ENCODE results near the gene CTIF.

CTIF gene

DNA sequence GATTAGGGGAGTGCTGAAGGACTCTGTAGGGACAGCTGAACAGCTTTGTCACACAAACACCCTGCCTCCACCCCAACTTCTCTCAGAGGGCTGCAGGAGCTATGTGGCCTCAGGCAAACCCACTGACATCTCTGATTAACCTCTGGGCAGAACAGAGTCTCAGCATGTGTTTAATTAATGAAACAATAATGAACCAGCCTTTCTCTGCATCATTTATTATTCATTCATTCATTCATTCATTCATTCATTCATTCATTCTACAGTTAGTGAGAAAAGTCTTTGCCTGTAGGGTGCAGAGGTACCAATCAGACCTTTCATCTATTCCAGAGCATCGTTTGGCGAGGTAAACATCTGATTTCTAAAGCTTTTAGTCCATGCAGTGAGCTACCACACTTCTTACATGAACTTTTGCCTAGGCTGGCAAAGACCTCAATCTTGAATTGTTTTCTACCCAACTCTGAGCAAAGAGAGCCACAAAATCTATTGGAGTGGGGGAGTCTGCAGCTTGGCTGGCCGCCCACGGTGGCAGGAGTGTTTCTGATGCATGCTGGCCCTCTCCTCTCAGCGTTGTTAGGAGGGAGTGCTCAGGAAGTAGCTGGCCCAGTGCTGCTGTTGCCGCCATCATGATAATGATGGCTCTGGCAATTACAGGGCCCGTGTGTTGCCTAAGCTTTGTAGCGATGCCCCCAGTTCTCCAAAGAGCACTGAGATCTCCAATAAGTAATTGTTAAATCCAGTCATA is 213.1 kb downstream of the CTIF start:
- Histone ChIP-seq H4K91ac (ENCODE audit: low read length) (no peak overlapping the region), H2BK15ac (ENCODE audit: low read depth, poor library complexity, severe bottlenecking) (no peak overlapping the region), H4K8ac (ENCODE audit: low read length) (no peak overlapping the region), H3K4me1 (ENCODE audit: control insufficient read depth, insufficient read depth, low read depth, low read length) (peaks cover 25% of the 10 kb centered on the region), H3K27me3 (ENCODE audit: control insufficient read depth in 1 of 2, insufficient read depth in 1 of 2, low read length in 2 of 2) (no peaks in the 10 kb centered on the region), H2BK5ac (ENCODE audit: low read depth, low read length, poor library complexity, severe bottlenecking) (no peak overlapping the region), H2AK5ac (ENCODE audit: low read length, severe bottlenecking) (peak overlapping the region; percentile 60), H3K79me1 (replicated peaks; ENCODE audit: low read length, poor library complexity, severe bottlenecking) (peaks cover 27% of the 10 kb centered on the region), H2AFZ (ENCODE audit: low read depth, low read length) (no peak overlapping the region), H3K9me3 (ENCODE audit: control insufficient read depth, low read length) (peaks cover 3% of the 10 kb centered on the region), H3K4me2 (ENCODE audit: low read length, poor library complexity, severe bottlenecking) (no peak overlapping the region), H2BK120ac (ENCODE audit: low read depth, low read length) (no peak overlapping the region), H3K4me3 (ENCODE audit: insufficient read depth in 1 of 2, low read depth in 1 of 2, low read length in 2 of 2) (no peak overlapping the region), H3K23ac (ENCODE audit: low read length in 2 of 2) (no peak overlapping the region), H3K4ac (ENCODE audit: low read depth in 1 of 2, low read length in 2 of 2) (no peak overlapping the region), H3K18ac (ENCODE audit: low read depth in 1 of 2, low read length in 2 of 2) (no peak overlapping the region), H3K9ac (ENCODE audit: low read length) (no peak overlapping the region), H2BK12ac (ENCODE audit: low read length in 2 of 2) (no peak overlapping the region), H3K36me3 (ENCODE audit: control insufficient read depth in 1 of 2, insufficient read depth in 2 of 2, low read depth in 1 of 2, low read length in 2 of 2) (peaks cover 3 to 18% of the 10 kb centered on the region in 2 experiments), H3K14ac (ENCODE audit: low read length in 2 of 2) (no peak overlapping the region), H3K27ac (ENCODE audit: low read length, poor library complexity, severe bottlenecking) (no peak overlapping the region)
- 87% methylated on average over 8 of the region's 8 CpGs for WGBS
- DNase-seq: no peak

DNA sequence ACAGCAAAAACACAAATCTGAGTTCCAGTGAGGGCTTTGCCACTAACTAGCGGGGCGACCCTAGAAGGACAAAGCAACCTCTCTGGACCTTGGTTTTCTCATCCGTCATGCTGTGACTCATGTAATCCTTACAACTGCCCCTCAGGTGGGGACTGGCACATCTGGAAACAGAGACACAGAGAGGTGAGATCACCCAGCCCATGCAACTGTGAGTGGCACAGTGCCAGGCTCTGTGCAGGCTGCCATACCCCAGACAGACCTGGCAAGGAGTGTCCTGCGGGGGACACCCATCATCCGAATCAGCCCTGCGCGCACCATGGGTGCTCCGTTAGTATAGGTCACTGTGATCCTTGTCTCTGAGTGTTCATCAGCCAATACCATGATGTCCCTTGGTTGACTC is 213.6 kb downstream of the CTIF start:
- no peak overlapping the region for H3K4me2 ChIP-seq (ENCODE audit: low read length, poor library complexity, severe bottlenecking)
- WGBS: 97% methylated on average over 8 of the region's 8 CpGs
- peaks cover 27% of the 10 kb centered on the region for H3K79me1 ChIP-seq (replicated peaks; ENCODE audit: low read length, poor library complexity, severe bottlenecking)
- H3K36me3 ChIP-seq (ENCODE audit: control insufficient read depth in 1 of 2, insufficient read depth in 2 of 2, low read depth in 1 of 2, low read length in 2 of 2): peaks cover 3 to 18% of the 10 kb centered on the region in 2 experiments
- peaks cover 6% of the 10 kb centered on the region for H3K9me3 ChIP-seq (ENCODE audit: control insufficient read depth, low read length)
- no peak overlapping the region for H2AFZ ChIP-seq (ENCODE audit: low read depth, low read length)
- H2BK15ac ChIP-seq (ENCODE audit: low read depth, poor library complexity, severe bottlenecking): no peak overlapping the region
- H4K8ac ChIP-seq (ENCODE audit: low read length): no peak overlapping the region
- peaks cover 25% of the 10 kb centered on the region for H3K4me1 ChIP-seq (ENCODE audit: control insufficient read depth, insufficient read depth, low read depth, low read length)
- H3K27ac ChIP-seq (ENCODE audit: low read length, poor library complexity, severe bottlenecking): no peak overlapping the region
- H3K14ac ChIP-seq (ENCODE audit: low read length in 2 of 2): no peak overlapping the region
- no peak overlapping the region for H3K9ac ChIP-seq (ENCODE audit: low read length)
- H3K23ac ChIP-seq (ENCODE audit: low read length in 2 of 2): no peak overlapping the region
- no peak overlapping the region for H2AK5ac ChIP-seq (ENCODE audit: low read length, severe bottlenecking)
- no peak overlapping the region for H3K4me3 ChIP-seq (ENCODE audit: insufficient read depth in 1 of 2, low read depth in 1 of 2, low read length in 2 of 2)
- no peak overlapping the region for H2BK5ac ChIP-seq (ENCODE audit: low read depth, low read length, poor library complexity, severe bottlenecking)
- no peak overlapping the region for H2BK120ac ChIP-seq (ENCODE audit: low read depth, low read length)
- no peak overlapping the region for H4K91ac ChIP-seq (ENCODE audit: low read length)
- no peak overlapping the region for H3K18ac ChIP-seq (ENCODE audit: low read depth in 1 of 2, low read length in 2 of 2)
- H3K4ac ChIP-seq (ENCODE audit: low read depth in 1 of 2, low read length in 2 of 2): no peak overlapping the region
- no peaks in the 10 kb centered on the region for H3K27me3 ChIP-seq (ENCODE audit: control insufficient read depth in 1 of 2, insufficient read depth in 1 of 2, low read length in 2 of 2)
- DNase-seq: no peak
- no peak overlapping the region for H2BK12ac ChIP-seq (ENCODE audit: low read length in 2 of 2)

DNA sequence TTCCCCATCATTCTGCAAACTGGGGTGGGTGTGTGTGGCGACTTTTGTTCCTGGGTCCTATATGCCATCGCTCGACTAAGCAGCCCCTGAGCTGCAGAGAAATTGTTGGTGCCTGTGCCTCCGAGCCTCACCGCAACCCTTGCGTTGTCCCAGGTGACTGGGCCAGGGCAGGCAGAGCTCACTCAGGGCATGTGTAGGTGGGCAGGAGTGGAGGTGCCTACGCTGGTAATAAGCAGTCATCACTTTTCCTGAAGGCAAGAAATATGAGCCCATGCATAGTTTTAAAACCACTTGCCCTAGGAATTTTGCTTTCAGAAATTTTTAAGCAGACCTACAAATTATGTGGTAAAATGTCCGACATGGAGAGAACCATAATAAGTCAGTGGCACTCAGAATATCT is 214.1 kb downstream of the CTIF start:
- DNase-seq: no peak
- H3K4me1 ChIP-seq (ENCODE audit: control insufficient read depth, insufficient read depth, low read depth, low read length): peaks cover 25% of the 10 kb centered on the region
- no peak overlapping the region for H3K23ac ChIP-seq (ENCODE audit: low read length in 2 of 2)
- no peak overlapping the region for H2BK120ac ChIP-seq (ENCODE audit: low read depth, low read length)
- no peaks in the 10 kb centered on the region for H3K27me3 ChIP-seq (ENCODE audit: control insufficient read depth in 1 of 2, insufficient read depth in 1 of 2, low read length in 2 of 2)
- no peak overlapping the region for H3K14ac ChIP-seq (ENCODE audit: low read length in 2 of 2)
- H4K8ac ChIP-seq (ENCODE audit: low read length): no peak overlapping the region
- no peak overlapping the region for H2BK5ac ChIP-seq (ENCODE audit: low read depth, low read length, poor library complexity, severe bottlenecking)
- H3K27ac ChIP-seq (ENCODE audit: low read length, poor library complexity, severe bottlenecking): no peak overlapping the region
- no peak overlapping the region for H2AK5ac ChIP-seq (ENCODE audit: low read length, severe bottlenecking)
- H3K9ac ChIP-seq (ENCODE audit: low read length): no peak overlapping the region
- peaks cover 8 to 22% of the 10 kb centered on the region in 2 experiments for H3K36me3 ChIP-seq (ENCODE audit: control insufficient read depth in 1 of 2, insufficient read depth in 2 of 2, low read depth in 1 of 2, low read length in 2 of 2)
- no peak overlapping the region for H2AFZ ChIP-seq (ENCODE audit: low read depth, low read length)
- H2BK12ac ChIP-seq (ENCODE audit: low read length in 2 of 2): no peak overlapping the region
- H3K4me2 ChIP-seq (ENCODE audit: low read length, poor library complexity, severe bottlenecking): no peak overlapping the region
- H2BK15ac ChIP-seq (ENCODE audit: low read depth, poor library complexity, severe bottlenecking): no peak overlapping the region
- WGBS: 94% methylated on average over 8 of the region's 8 CpGs
- no peak overlapping the region for H4K91ac ChIP-seq (ENCODE audit: low read length)
- H3K9me3 ChIP-seq (ENCODE audit: control insufficient read depth, low read length): peaks cover 6% of the 10 kb centered on the region
- no peak overlapping the region for H3K4ac ChIP-seq (ENCODE audit: low read depth in 1 of 2, low read length in 2 of 2)
- peaks cover 30% of the 10 kb centered on the region for H3K79me1 ChIP-seq (replicated peaks; ENCODE audit: low read length, poor library complexity, severe bottlenecking)
- no peak overlapping the region for H3K18ac ChIP-seq (ENCODE audit: low read depth in 1 of 2, low read length in 2 of 2)
- no peak overlapping the region for H3K4me3 ChIP-seq (ENCODE audit: insufficient read depth in 1 of 2, low read depth in 1 of 2, low read length in 2 of 2)

DNA sequence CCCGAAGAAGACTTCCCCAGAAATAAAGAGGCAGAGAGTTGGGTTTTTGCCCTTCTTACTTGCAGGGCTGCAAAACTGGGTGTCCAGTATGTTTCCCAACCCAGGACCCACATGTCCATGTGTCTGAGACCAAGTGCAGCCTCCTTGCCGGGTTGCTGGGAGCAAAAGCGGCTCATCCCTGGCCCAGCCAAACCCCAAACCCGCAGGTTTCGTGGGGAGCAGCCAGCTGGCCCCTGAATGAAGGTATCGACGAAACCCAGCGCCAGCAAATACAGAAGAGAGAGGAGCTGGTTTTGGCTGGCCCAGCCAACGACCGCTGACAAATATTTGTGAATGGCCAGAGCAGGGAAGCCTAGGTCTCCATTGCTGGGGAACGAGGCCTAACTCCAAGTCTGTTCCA is 214.9 kb downstream of the CTIF start:
- 96% methylated on average over 11 of the region's 11 CpGs for WGBS
- Histone ChIP-seq H2AK5ac (ENCODE audit: low read length, severe bottlenecking) (no peak overlapping the region), H2BK15ac (ENCODE audit: low read depth, poor library complexity, severe bottlenecking) (no peak overlapping the region), H3K4me2 (ENCODE audit: low read length, poor library complexity, severe bottlenecking) (no peak overlapping the region), H2BK120ac (ENCODE audit: low read depth, low read length) (no peak overlapping the region), H3K27me3 (ENCODE audit: control insufficient read depth in 1 of 2, insufficient read depth in 1 of 2, low read length in 2 of 2) (no peaks in the 10 kb centered on the region), H3K9me3 (ENCODE audit: control insufficient read depth, low read length) (peaks cover 6% of the 10 kb centered on the region), H3K79me1 (replicated peaks; ENCODE audit: low read length, poor library complexity, severe bottlenecking) (peaks cover 28% of the 10 kb centered on the region), H3K14ac (ENCODE audit: low read length in 2 of 2) (no peak overlapping the region), H2BK5ac (ENCODE audit: low read depth, low read length, poor library complexity, severe bottlenecking) (no peak overlapping the region), H3K9ac (ENCODE audit: low read length) (no peak overlapping the region), H3K36me3 (ENCODE audit: control insufficient read depth in 1 of 2, insufficient read depth in 2 of 2, low read depth in 1 of 2, low read length in 2 of 2) (peaks cover 15 to 30% of the 10 kb centered on the region in 2 experiments), H3K4me1 (ENCODE audit: control insufficient read depth, insufficient read depth, low read depth, low read length) (peaks cover 25% of the 10 kb centered on the region), H3K27ac (ENCODE audit: low read length, poor library complexity, severe bottlenecking) (no peak overlapping the region), H2BK12ac (ENCODE audit: low read length in 2 of 2) (no peak overlapping the region), H4K91ac (ENCODE audit: low read length) (no peak overlapping the region), H3K4ac (ENCODE audit: low read depth in 1 of 2, low read length in 2 of 2) (no peak overlapping the region), H3K4me3 (ENCODE audit: insufficient read depth in 1 of 2, low read depth in 1 of 2, low read length in 2 of 2) (no peak overlapping the region), H2AFZ (ENCODE audit: low read depth, low read length) (no peak overlapping the region), H4K8ac (ENCODE audit: low read length) (no peak overlapping the region), H3K18ac (ENCODE audit: low read depth in 1 of 2, low read length in 2 of 2) (no peak overlapping the region), H3K23ac (ENCODE audit: low read length in 2 of 2) (no peak overlapping the region)
- DNase-seq: no peak

Data from mesenchymal stem cell (in vitro differentiated cells and primary cell).